IMR-90 (cell line): ENCODE measurements around the gene MPP2. TPM values are rescaled to one million over a fixed set of nuclear protein-coding genes. Genes with fewer than 3 reads are reported as not detected.

Experiments used
- ATAC-seq: fragments of 200-7000 bp; cut with Tn5 transposase; 2 replicates; pipeline ENCODE4 v1.9.1; 2020; ENCODE audit warnings: low read depth, mild to moderate bottlenecking, moderate library complexity
- BruUV-seq: library from RNA; stranded (reverse); fragments of 400-500 nt; replicated peaks from 2 replicates; lab custom pipeline; 2021; lab: Mats Ljungman, UMichigan
- CTCF ChIA-PET: fragments of 300-600 bp; formaldehyde crosslinking; extraction: SDS; loops from one replicate; lab custom pipeline; 2021; ENCODE audit warnings: antibody characterized with exemption; lab: Yijun Ruan, JAX
- POLR2A ChIA-PET: fragments of 300-600 bp; sonication (Branson Sonifier 250); formaldehyde crosslinking; loops from one replicate; lab custom pipeline; 2022; ENCODE audit warnings: antibody characterized with exemption; ENCODE audit not compliant: unreplicated experiment; lab: Charles Lee
- DNase-seq: peaks from one replicate; pipeline ENCODE4 v3.0.0; 2013
- H2AFZ ChIP-seq: replicated peaks from 2 replicates; pipeline ENCODE3; 2013; ENCODE audit warnings: low read length, mild to moderate bottlenecking; ENCODE audit not compliant: poor library complexity
- H2AK5ac ChIP-seq: 2 replicates; pipeline ENCODE4 v1.6.1; 2013; ENCODE audit warnings: low read depth, low read length, inconsistent platforms
- H2AK9ac ChIP-seq: replicated peaks from 2 replicates; pipeline ENCODE3; 2013; ENCODE audit warnings: mild to moderate bottlenecking, low read depth, low read length, moderate library complexity; ENCODE audit not compliant: poor library complexity
- H2BK120ac ChIP-seq: 2 replicates; pipeline ENCODE4 v1.6.1; 2013; ENCODE audit warnings: low read depth, low read length, inconsistent platforms
- H2BK15ac ChIP-seq: 3 replicates; pipeline ENCODE4 v1.6.1; 2013; ENCODE audit warnings: low read depth, low read length, inconsistent platforms
- H2BK20ac ChIP-seq: 2 replicates; pipeline ENCODE4 v1.6.1; 2013; ENCODE audit warnings: low read depth, mild to moderate bottlenecking, inconsistent platforms, low read length, moderate library complexity
- H2BK5ac ChIP-seq: 2 replicates; pipeline ENCODE4 v1.6.1; 2013; ENCODE audit warnings: mild to moderate bottlenecking, low read depth, low read length, inconsistent platforms; ENCODE audit not compliant: poor library complexity, severe bottlenecking
- H3K14ac ChIP-seq: replicated peaks from 2 replicates; pipeline ENCODE4 v1.6.1; 2013; ENCODE audit warnings: low read depth, low read length, inconsistent platforms
- H3K18ac ChIP-seq: 2 replicates; pipeline ENCODE4 v1.6.1; 2013; ENCODE audit warnings: low read depth, low read length, control low read depth
- H3K23ac ChIP-seq: 2 replicates; pipeline ENCODE4 v1.6.1; 2013; ENCODE audit warnings: low read depth, low read length, inconsistent platforms
- H3K27ac ChIP-seq: 2 replicates; pipeline ENCODE4 v1.5.1; 2013; ENCODE audit warnings: mild to moderate bottlenecking, control low read depth, low read length; ENCODE audit not compliant: insufficient read depth
- H3K27me3 ChIP-seq: 2 replicates; pipeline ENCODE4 v1.6.1; 2013; ENCODE audit warnings: low read length; ENCODE audit not compliant: control insufficient read depth, insufficient read depth
- H3K36me3 ChIP-seq: 2 replicates; pipeline ENCODE4 v1.6.1; 2013; ENCODE audit warnings: low read length, mixed read lengths; ENCODE audit not compliant: control insufficient read depth, insufficient read depth
- H3K4ac ChIP-seq: 2 replicates; pipeline ENCODE4 v1.6.1; 2013; ENCODE audit warnings: low read depth, low read length, inconsistent platforms
- H3K4me1 ChIP-seq: 2 replicates; pipeline ENCODE4 v1.6.1; 2013; ENCODE audit warnings: low read length, mixed read lengths; ENCODE audit not compliant: control insufficient read depth, insufficient read depth
- H3K4me2 ChIP-seq: 2 replicates; pipeline ENCODE4 v1.6.1; 2013; ENCODE audit warnings: low read depth, mild to moderate bottlenecking, control low read depth, low read length, moderate library complexity
- H3K4me3 ChIP-seq: 2 replicates; pipeline ENCODE4 v1.5.1; 2013; ENCODE audit warnings: low read depth, mild to moderate bottlenecking, control low read depth, low read length, moderate library complexity; ENCODE audit not compliant: insufficient read depth
- H3K56ac ChIP-seq: 2 replicates; pipeline ENCODE4 v1.6.1; 2013; ENCODE audit warnings: low read length, inconsistent platforms; ENCODE audit not compliant: insufficient read depth; ENCODE audit errors: extremely low read depth
- H3K79me1 ChIP-seq, 2 experiments: 2 replicates each; pipeline ENCODE4 v1.6.1; 2013; ENCODE audit warnings: low read length in 2 of 2, inconsistent platforms in 1 of 2, low read depth in 1 of 2
- H3K9ac ChIP-seq: 2 replicates; pipeline ENCODE4 v1.6.1; 2013; ENCODE audit warnings: low read depth, low read length, control low read depth
- H3K9me1 ChIP-seq: 2 replicates; pipeline ENCODE4 v1.6.1; 2013; ENCODE audit warnings: low read length, inconsistent platforms; ENCODE audit not compliant: insufficient read depth
- H3K9me3 ChIP-seq: 2 replicates; pipeline ENCODE4 v1.6.1; 2013; ENCODE audit warnings: low read length; ENCODE audit not compliant: control insufficient read depth, insufficient read depth
- H4K20me1 ChIP-seq: 2 replicates; pipeline ENCODE4 v1.6.1; 2013; ENCODE audit warnings: low read length, inconsistent platforms; ENCODE audit not compliant: insufficient read depth
- H4K5ac ChIP-seq: 2 replicates; pipeline ENCODE4 v1.6.1; 2013; ENCODE audit warnings: mild to moderate bottlenecking, low read depth, low read length, control low read depth
- H4K8ac ChIP-seq, 2 experiments: 2 replicates each; pipeline ENCODE4 v1.6.1; 2013; ENCODE audit warnings: low read depth in 2 of 2, low read length in 2 of 2, control low read depth in 1 of 2, inconsistent platforms in 1 of 2
- H4K91ac ChIP-seq: 2 replicates; pipeline ENCODE4 v1.6.1; 2013; ENCODE audit warnings: low read depth, low read length, inconsistent platforms; ENCODE audit not compliant: insufficient read depth
- BHLHE40 ChIP-seq: fragments of 150-350 bp; IDR thresholded peaks from 2 replicates; pipeline ENCODE4 v1.6.1; 2016; ENCODE audit warnings: mild to moderate bottlenecking, low read depth, low read length
- CEBPB ChIP-seq: IDR thresholded peaks from 2 replicates; pipeline ENCODE4 v1.6.1; 2012; ENCODE audit warnings: low read depth, low read length, improper control_type of control experiment
- CHD1 ChIP-seq: IDR thresholded peaks from 2 replicates; pipeline ENCODE4 v1.6.1; 2012; ENCODE audit warnings: low read depth, low read length, improper control_type of control experiment
- CTCF ChIP-seq: conservative IDR thresholded peaks from 2 replicates; pipeline ENCODE4 v1.5.1; 2012; ENCODE audit warnings: mild to moderate bottlenecking, low read depth, low read length, improper control_type of control experiment
- ELK1 ChIP-seq: fragments of 150-350 bp; IDR thresholded peaks from 2 replicates; pipeline ENCODE4 v1.6.1; 2016; ENCODE audit warnings: low read depth, mild to moderate bottlenecking, low read length, moderate library complexity, borderline replicate concordance
- FOS ChIP-seq: fragments of 150-350 bp; IDR thresholded peaks from 2 replicates; pipeline ENCODE4 v1.6.1; 2016; ENCODE audit warnings: low read depth, low read length
- MAFK ChIP-seq: IDR thresholded peaks from 2 replicates; pipeline ENCODE4 v1.6.1; 2012; ENCODE audit warnings: low read depth, low read length, improper control_type of control experiment
- MAZ ChIP-seq: IDR thresholded peaks from 2 replicates; pipeline ENCODE4 v1.6.1; 2012; ENCODE audit warnings: low read depth, mild to moderate bottlenecking, low read length, improper control_type of control experiment, moderate library complexity, borderline replicate concordance
- MXI1 ChIP-seq: IDR thresholded peaks from 2 replicates; pipeline ENCODE4 v1.6.1; 2012; ENCODE audit warnings: low read depth, mild to moderate bottlenecking, low read length, moderate library complexity, borderline replicate concordance
- NFE2L2 ChIP-seq: fragments of 150-350 bp; IDR thresholded peaks from 2 replicates; pipeline ENCODE4 v1.6.1; 2016; ENCODE audit warnings: low read depth, mild to moderate bottlenecking, low read length
- POLR2A ChIP-seq: IDR thresholded peaks from 2 replicates; pipeline ENCODE4 v1.6.1; 2012; ENCODE audit warnings: mild to moderate bottlenecking, low read depth, low read length
- RAD21 ChIP-seq: IDR thresholded peaks from 2 replicates; pipeline ENCODE4 v1.6.1; 2012; ENCODE audit warnings: low read length, improper control_type of control experiment
- RCOR1 ChIP-seq: IDR thresholded peaks from 2 replicates; pipeline ENCODE4 v1.6.1; 2012; ENCODE audit warnings: mild to moderate bottlenecking, low read length, improper control_type of control experiment; ENCODE audit not compliant: insufficient replicate concordance
- RFX5 ChIP-seq: IDR thresholded peaks from 2 replicates; pipeline ENCODE4 v1.8.0; 2012; ENCODE audit warnings: low read depth, mild to moderate bottlenecking, low read length, moderate library complexity
- SMC3 ChIP-seq: fragments of 150-350 bp; IDR thresholded peaks from 2 replicates; pipeline ENCODE4 v1.6.1; 2016; ENCODE audit warnings: low read depth, mild to moderate bottlenecking, antibody characterized with exemption, low read length, moderate library complexity
- USF2 ChIP-seq: fragments of 150-350 bp; IDR thresholded peaks from 2 replicates; pipeline ENCODE4 v1.6.1; 2017; ENCODE audit warnings: mild to moderate bottlenecking, antibody characterized with exemption, low read length, low read depth
- WGBS, 2 experiments: methylation state at CpG; one replicate each; pipeline versions ENCODE4 v1.1.5 to v1.1.7; 2013; ENCODE audit warnings: missing lambda C conversion rate in 2 of 2; ENCODE audit not compliant: insufficient read length in 1 of 2; ENCODE audit errors: extremely low coverage in 2 of 2; 5-methylcytosine and 5-hydroxymethylcytosine counted together
- dilution Hi-C: fragments of 300-500 bp; cut with HindIII; formaldehyde crosslinking; loops from one replicate; pipeline ENCODE4 v1.14.3; 2018; ENCODE audit warnings: low sequenced_read_pairs; ENCODE audit not compliant: unreplicated experiment
- in situ Hi-C: fragments of 300-500 bp; cut with MboI; formaldehyde crosslinking; loops from 3 replicates; pipeline ENCODE4 v1.14.3; 2019; ENCODE audit warnings: low sequenced_read_pairs, inconsistent platforms, mixed read lengths
- intact Hi-C: fragments of 100-400 bp; cut with micrococcal nuclease; formaldehyde crosslinking; loops from 2 replicates; pipeline ENCODE4 v1.10.0; 2022
- polyA plus RNA-seq, 3 experiments: library from polyadenylated mRNA; depleted of rRNA; stranded (reverse); fragments of >200 nt; gene quantifications; 2 replicates each; pipeline ENCODE4 v1.2.3, GENCODE V29; 2012; ENCODE audit warnings: low replicate concordance in 1 of 3
- total RNA-seq: library from RNA; depleted of rRNA; stranded (reverse); fragments of >200 nt; gene quantifications from 2 replicates; pipeline ENCODE4 v1.2.3, GENCODE V29; 2012

The MPP2 gene
- total and polyA plus RNA-seq, 2 of the 4 experiments (the other 2 are of a cell fraction) = 3.2 to 3.8 TPM

GRCh38 chr17:43849116-43849515, 58.2 kb downstream of the MPP2 start:
- no TSS peak for BruUV-seq
- CTCF ChIA-PET = no interaction called here

More at GRCh38 chr17:43849116-43849515, 58.2 kb downstream of the MPP2 start:
- Histone ChIP-seq H2BK5ac (no peak overlapping the region), H3K14ac (no peak overlapping the region), H3K36me3 (no peaks in the 10 kb centered on the region), H4K8ac (no peak overlapping the region), H4K20me1 (no peaks in the 10 kb centered on the region), H3K4me3 (no peak overlapping the region), H2BK20ac (no peak overlapping the region), H3K4me2 (no peak overlapping the region), H3K18ac (no peak overlapping the region), H2AFZ (no peak overlapping the region), H3K56ac (no peak overlapping the region), H3K27me3 (peaks cover 45% of the 10 kb centered on the region), H4K5ac (no peak overlapping the region), H3K4ac (no peak overlapping the region), H4K91ac (no peak overlapping the region), H3K23ac (no peak overlapping the region), H3K79me1 (no peaks in the 10 kb centered on the region), H3K27ac (no peak overlapping the region), H2BK120ac (no peak overlapping the region), H2AK5ac (no peak overlapping the region), H2AK9ac (no peak overlapping the region), H3K9me3 (no peaks in the 10 kb centered on the region), H2BK15ac (no peak overlapping the region), H3K9me1 (no peaks in the 10 kb centered on the region), H3K4me1 (no peaks in the 10 kb centered on the region), H3K9ac (no peak overlapping the region)
- dilution Hi-C loops (no loop called here), in situ Hi-C loops (no loop called here), intact Hi-C loops (loop anchor here (5.0 kb wide), 2 partner anchors 67 to 87 kb away; partner anchors contain the start of gene CFAP97D1)
- no peak for ATAC-seq
- TF ChIP-seq POLR2A = no peak
- TF ChIP-seq CHD1 = no peak
- no peak for TF ChIP-seq RCOR1
- no peak for TF ChIP-seq SMC3
- TF ChIP-seq FOS = no peak
- no peak for TF ChIP-seq MXI1
- TF ChIP-seq CEBPB = no peak
- no peak for TF ChIP-seq MAZ
- TF ChIP-seq ELK1 = no peak
- no peak for TF ChIP-seq NFE2L2
- no peak for TF ChIP-seq MAFK
- TF ChIP-seq RAD21 = no peak
- no peak for TF ChIP-seq USF2
- TF ChIP-seq BHLHE40 = no peak
- TF ChIP-seq CTCF = no peak
- TF ChIP-seq RFX5 = no peak
- POLR2A ChIA-PET = no interaction called here
- no peak for DNase-seq
- WGBS, 2 experiments = 77% methylated on average over 7 of the region's 8 CpGs; no CpG with 5 or more reads in 1 of the 2 experiments
